Osteocyte (in vitro differentiated cells): ENCODE measurements around the gene P2RX6. TPM values are rescaled to one million over a fixed set of nuclear protein-coding genes. Genes with fewer than 3 reads are reported as not detected.
A peak's percentile ranks its signal among the peaks of the same experiment; 100 is the strongest.

Experiments used
- DNase-seq: peaks from one replicate; pipeline ENCODE4 v3.0.0; 2021; ENCODE audit warnings: mixed read lengths; ENCODE audit not compliant: unreplicated experiment; ENCODE audit errors: extremely low spot score
- H3K27ac Mint-ChIP-seq: one replicate; pipeline ENCODE4 v1.8.0; 2021; ENCODE audit warnings: mild to moderate bottlenecking, mixed read lengths; ENCODE audit not compliant: unreplicated experiment
- H3K27me3 Mint-ChIP-seq: one replicate; pipeline ENCODE4 v1.8.0; 2021; ENCODE audit warnings: mixed read lengths; ENCODE audit not compliant: unreplicated experiment
- H3K36me3 Mint-ChIP-seq: one replicate; pipeline ENCODE4 v1.8.0; 2021; ENCODE audit warnings: mixed read lengths; ENCODE audit not compliant: unreplicated experiment
- H3K4me1 Mint-ChIP-seq: one replicate; pipeline ENCODE4 v1.8.0; 2021; ENCODE audit warnings: mixed read lengths; ENCODE audit not compliant: unreplicated experiment
- H3K4me3 Mint-ChIP-seq: one replicate; pipeline ENCODE4 v1.8.0; 2021; ENCODE audit warnings: mild to moderate bottlenecking, moderate library complexity, mixed read lengths; ENCODE audit not compliant: unreplicated experiment
- H3K9me3 Mint-ChIP-seq: one replicate; pipeline ENCODE4 v1.8.0; 2021; ENCODE audit warnings: mixed read lengths; ENCODE audit not compliant: unreplicated experiment
- total RNA-seq: library from RNA; stranded (reverse); gene quantifications from 2 replicates; pipeline ENCODE4 v1.2.1, GENCODE V29; 2021
- TF ChIP-seq, protein P1 (sequence below): fragments of 200-600 bp; sonication (generic); IDR thresholded peaks from 2 replicates; pipeline ENCODE4 v1.5.0; 2021; ENCODE audit warnings: antibody characterized with exemption, mild to moderate bottlenecking, moderate library complexity

The P2RX6 gene
- total RNA-seq, 1 donor from 2014 or later: 3.5 TPM

DNA sequence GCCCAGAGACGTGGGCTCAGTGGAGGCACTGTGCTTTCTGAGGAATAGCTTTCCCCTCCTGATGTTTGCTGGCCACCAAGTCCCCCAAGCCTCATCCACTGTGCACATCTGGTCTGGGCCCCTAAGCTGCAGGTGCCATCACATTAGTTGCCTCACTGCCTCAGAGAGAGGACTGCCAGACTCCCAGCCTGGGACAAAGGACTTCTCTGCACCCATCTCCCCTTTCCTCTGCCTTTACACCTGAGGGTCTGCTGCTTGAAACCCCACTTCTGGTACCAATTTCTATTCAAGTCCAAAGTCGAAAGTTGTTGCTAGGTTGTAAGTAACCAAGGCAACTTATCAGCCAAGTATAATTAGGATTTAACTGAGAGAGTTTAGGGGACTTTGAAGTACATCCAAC lies 36.5 kb upstream of the P2RX6 start:
- Mint-ChIP-seq H3K4me1 (peaks cover 23% of the 10 kb centered on the region), H3K27me3 (no peaks in the 10 kb centered on the region), H3K9me3 (peaks cover 7% of the 10 kb centered on the region), H3K27ac (no peak overlapping the region), H3K4me3 (no peak overlapping the region), H3K36me3 (no peaks in the 10 kb centered on the region)
- no peak for DNase-seq
- TF ChIP-seq, protein P1, sequence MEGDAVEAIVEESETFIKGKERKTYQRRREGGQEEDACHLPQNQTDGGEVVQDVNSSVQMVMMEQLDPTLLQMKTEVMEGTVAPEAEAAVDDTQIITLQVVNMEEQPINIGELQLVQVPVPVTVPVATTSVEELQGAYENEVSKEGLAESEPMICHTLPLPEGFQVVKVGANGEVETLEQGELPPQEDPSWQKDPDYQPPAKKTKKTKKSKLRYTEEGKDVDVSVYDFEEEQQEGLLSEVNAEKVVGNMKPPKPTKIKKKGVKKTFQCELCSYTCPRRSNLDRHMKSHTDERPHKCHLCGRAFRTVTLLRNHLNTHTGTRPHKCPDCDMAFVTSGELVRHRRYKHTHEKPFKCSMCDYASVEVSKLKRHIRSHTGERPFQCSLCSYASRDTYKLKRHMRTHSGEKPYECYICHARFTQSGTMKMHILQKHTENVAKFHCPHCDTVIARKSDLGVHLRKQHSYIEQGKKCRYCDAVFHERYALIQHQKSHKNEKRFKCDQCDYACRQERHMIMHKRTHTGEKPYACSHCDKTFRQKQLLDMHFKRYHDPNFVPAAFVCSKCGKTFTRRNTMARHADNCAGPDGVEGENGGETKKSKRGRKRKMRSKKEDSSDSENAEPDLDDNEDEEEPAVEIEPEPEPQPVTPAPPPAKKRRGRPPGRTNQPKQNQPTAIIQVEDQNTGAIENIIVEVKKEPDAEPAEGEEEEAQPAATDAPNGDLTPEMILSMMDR: no peak

DNA sequence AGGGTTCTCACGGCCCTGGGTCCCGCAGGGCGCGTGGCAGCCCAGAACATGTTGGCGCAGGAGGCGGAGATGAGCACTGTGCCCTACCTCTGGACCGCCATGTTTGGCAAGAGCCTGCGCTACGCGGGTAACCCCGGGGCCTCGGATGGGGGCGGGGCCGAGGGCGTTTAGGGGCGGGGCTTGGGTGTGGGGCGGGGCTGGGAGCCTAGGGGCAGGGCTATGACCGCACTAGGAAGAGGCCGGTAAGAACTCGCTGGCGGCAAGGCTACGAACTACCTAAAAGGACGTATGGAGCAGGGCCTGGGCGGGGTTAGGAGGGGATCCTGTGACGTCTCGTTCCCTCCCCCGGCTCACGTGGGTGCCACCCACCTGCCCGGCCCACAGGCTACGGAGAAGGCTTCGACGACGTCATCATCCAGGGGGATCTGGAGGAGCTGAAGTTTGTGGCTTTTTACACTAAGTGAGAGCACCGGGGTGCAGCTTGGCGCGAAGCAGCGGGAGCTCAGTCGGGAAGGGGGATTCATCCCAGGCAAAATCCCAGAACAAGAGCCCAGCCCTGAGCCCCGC lies 35.6 kb upstream of the P2RX6 start:
- peaks cover 28% of the 10 kb centered on the region for H3K4me1 Mint-ChIP-seq
- H3K27me3 Mint-ChIP-seq: no peaks in the 10 kb centered on the region
- no peaks in the 10 kb centered on the region for H3K36me3 Mint-ChIP-seq
- no peak for DNase-seq
- peak overlapping the region; percentile 57 for H3K4me3 Mint-ChIP-seq
- TF ChIP-seq, protein P1: no peak
- no peak overlapping the region for H3K27ac Mint-ChIP-seq
- H3K9me3 Mint-ChIP-seq: peaks cover 7% of the 10 kb centered on the region

DNA sequence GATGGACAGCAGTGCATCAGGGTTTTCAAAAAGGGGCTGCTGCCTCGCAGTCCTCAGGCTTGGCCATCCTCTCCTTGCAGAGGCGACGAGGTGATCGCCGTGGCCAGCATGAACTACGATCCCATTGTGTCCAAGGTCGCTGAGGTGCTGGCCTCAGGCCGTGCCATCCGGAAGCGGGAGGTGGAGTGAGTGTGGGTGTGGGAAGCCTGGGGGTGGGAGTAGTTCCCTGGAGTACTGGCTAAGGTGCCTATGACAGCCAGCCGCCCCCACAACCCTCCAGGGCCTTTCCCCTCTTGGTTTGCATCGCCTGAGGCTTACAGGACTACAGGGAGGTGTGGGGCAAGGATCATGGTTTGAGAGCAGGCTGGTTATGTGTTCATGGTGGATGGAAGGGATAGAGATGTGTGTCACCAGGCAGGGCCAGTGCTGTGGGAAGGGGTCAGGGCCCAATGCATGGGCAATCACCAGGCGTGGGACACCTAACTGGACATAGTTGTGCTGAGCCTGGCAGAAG lies 35.0 kb upstream of the P2RX6 start:
- Mint-ChIP-seq H3K4me1 (peaks cover 28% of the 10 kb centered on the region), H3K27ac (no peak overlapping the region), H3K27me3 (no peaks in the 10 kb centered on the region), H3K9me3 (peaks cover 7% of the 10 kb centered on the region), H3K4me3 (peak overlapping the region; percentile 57), H3K36me3 (no peaks in the 10 kb centered on the region)
- TF ChIP-seq, protein P1: no peak
- no peak for DNase-seq

DNA sequence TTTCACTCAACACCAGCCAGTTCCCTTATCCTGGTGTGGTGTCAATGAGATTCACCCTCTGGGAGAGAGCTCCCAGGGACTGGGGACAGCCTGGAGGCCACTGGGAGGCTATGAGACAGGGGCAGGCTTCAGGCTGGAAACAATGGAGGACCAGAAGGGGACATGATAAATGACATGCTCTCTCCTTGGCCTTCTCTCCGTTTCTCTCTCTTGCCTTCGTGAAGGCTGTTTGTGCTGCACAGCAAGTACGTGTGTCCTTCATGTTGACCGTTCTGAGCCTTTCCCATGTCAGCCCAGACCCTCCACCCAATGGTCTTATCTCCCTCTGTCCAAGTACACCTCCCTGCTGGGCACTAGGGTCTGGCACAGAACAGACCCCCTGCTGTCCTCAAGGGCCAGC lies 34.4 kb upstream of the P2RX6 start:
- no peaks in the 10 kb centered on the region for H3K36me3 Mint-ChIP-seq
- H3K9me3 Mint-ChIP-seq: peaks cover 7% of the 10 kb centered on the region
- no peak overlapping the region for H3K27ac Mint-ChIP-seq
- H3K4me1 Mint-ChIP-seq: peaks cover 28% of the 10 kb centered on the region
- no peaks in the 10 kb centered on the region for H3K27me3 Mint-ChIP-seq
- DNase-seq: no peak
- TF ChIP-seq, protein P1: no peak
- peak overlapping the region; percentile 100 for H3K4me3 Mint-ChIP-seq

DNA sequence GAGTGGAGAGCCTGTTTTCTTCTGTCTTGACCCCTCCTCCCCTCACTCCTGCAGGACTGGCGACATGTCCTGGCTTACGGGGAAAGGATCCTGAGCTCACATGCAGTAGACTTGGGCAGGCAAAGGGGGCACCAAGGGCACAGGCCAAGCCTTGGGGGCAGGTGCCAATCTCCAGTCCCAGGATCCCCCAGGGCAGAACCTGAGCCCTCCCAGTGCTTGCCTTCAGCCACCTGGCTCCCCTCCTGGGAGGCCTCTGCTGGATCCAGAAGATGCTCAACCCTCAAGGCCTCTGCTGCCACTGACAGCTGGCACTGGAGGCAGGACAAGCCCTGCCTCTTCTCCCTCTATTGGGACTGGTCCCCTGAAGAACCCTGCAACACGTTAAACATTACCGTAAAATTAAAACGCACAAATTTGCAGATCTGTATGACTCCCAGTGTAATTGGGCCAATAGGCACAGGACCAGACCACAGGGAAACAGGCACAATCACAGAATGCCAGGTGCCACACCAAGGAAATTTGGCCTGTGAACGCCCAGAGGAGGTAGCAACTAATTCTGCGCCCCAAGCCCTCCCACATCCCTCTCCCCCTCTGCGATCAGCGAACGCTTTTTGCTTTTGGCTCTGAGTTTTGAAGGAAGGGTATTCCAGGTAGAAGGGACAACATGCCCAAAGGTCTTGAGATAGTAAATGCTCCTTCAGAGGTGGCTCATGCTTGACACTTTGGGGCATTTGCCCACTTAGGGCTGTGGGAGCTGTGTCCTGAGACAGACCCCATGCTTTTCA lies 33.8 kb upstream of the P2RX6 start:
- H3K27ac Mint-ChIP-seq: peak overlapping the region; percentile 92
- H3K27me3 Mint-ChIP-seq: no peaks in the 10 kb centered on the region
- DNase-seq: no peak
- peaks cover 5% of the 10 kb centered on the region for H3K36me3 Mint-ChIP-seq
- H3K4me1 Mint-ChIP-seq: peaks cover 28% of the 10 kb centered on the region
- peak overlapping the region; percentile 100 for H3K4me3 Mint-ChIP-seq
- TF ChIP-seq, protein P1: no peak
- peaks cover 7% of the 10 kb centered on the region for H3K9me3 Mint-ChIP-seq
